ENCODE data around the gene THSD4. TPM values are rescaled to one million over a fixed set of nuclear protein-coding genes. Genes with fewer than 3 reads are reported as not detected.

The THSD4 gene
- total and polyA plus RNA-seq, 2 of the 8 experiments (the other 6 are each of a cell fraction or from before 2014, with no cell fraction given): 2.5 to 6.2 TPM

GRCh38 chr15:71506946-71507345, 391.7 kb downstream of the THSD4 start:
- peaks cover 0 to 6% (median 2%) of the 10 kb centered on the region in 4 experiments; a peak in 4 of 7 replicates for H3K4me1 ChIP-seq (replicated peaks in 1 of 4; ENCODE audit: control insufficient read depth in 3 of 4, insufficient read depth in 4 of 4, low read length in 3 of 4)
- no peak overlapping the region for H3K4ac ChIP-seq (replicated peaks; ENCODE audit: insufficient read length, low read depth, low read length)
- ChIA-PET CTCF (ENCODE audit: partially characterized antibody) (interaction anchor here (6.7 kb wide), 1 partner anchor 21 kb away, joined by 36 read pairs; no protein-coding TSS in a partner anchor), POLR2A (ENCODE audit: partially characterized antibody) (no interaction called here)
- no peak overlapping the region for H2BK120ac ChIP-seq (replicated peaks; ENCODE audit: low read depth, low read length)
- H3K56ac ChIP-seq (replicated peaks; ENCODE audit: insufficient read length, low read depth, low read length): no peak overlapping the region
- H3K27me3 ChIP-seq (replicated peaks in 1 of 4; ENCODE audit: control insufficient read depth in 3 of 4, extremely low read depth in 1 of 4, insufficient read depth in 3 of 4, low read length in 3 of 4): no peaks in the 10 kb centered on the region
- FAIRE-seq (no peak), DNase-seq (ENCODE audit: low read depth in 1 of 2, low spot score in 2 of 2) (no peak)
- no peaks in the 10 kb centered on the region for H3K79me1 ChIP-seq (ENCODE audit: low read depth, low read length)
- no peaks in the 10 kb centered on the region; a peak in 1 of 4 replicates for H3K79me2 ChIP-seq (ENCODE audit: control insufficient read depth in 1 of 2, insufficient read depth in 2 of 2, low read length in 2 of 2)
- no peak overlapping the region for H2AK5ac ChIP-seq (ENCODE audit: low read depth, low read length)
- H3K23me2 ChIP-seq (ENCODE audit: low read depth, low read length): no peaks in the 10 kb centered on the region
- H3K4me3 ChIP-seq (ENCODE audit: extremely low read depth in 1 of 4, insufficient read depth in 2 of 4, low read depth in 3 of 4, low read length in 4 of 4): no peak overlapping the region
- no peak for TF ChIP-seq SP2 (IDR thresholded peaks at IDR 0.05; ENCODE audit: low read length)
- TF ChIP-seq CBX8 (IDR thresholded peaks at IDR 0.05; ENCODE audit: borderline replicate concordance, low read depth, low read length): no peak
- no peak overlapping the region for H3K27ac ChIP-seq (ENCODE audit: low read depth, low read length)
- no peaks in the 10 kb centered on the region for H4K20me1 ChIP-seq (replicated peaks in 1 of 2; ENCODE audit: control insufficient read depth in 1 of 2, insufficient read depth in 2 of 2, low read length in 2 of 2)
- H2BK15ac ChIP-seq (ENCODE audit: low read length): no peak overlapping the region
- H3K9me3 ChIP-seq (ENCODE audit: insufficient read depth in 2 of 2, low read depth in 1 of 2, low read length in 1 of 2): no peaks in the 10 kb centered on the region
- no peak overlapping the region for H3K18ac ChIP-seq (ENCODE audit: extremely low read depth, low read length)
- H3K23ac ChIP-seq (ENCODE audit: insufficient read length): no peak overlapping the region
- no peak overlapping the region for H4K5ac ChIP-seq (ENCODE audit: insufficient read length, low read depth, low read length)
- no peak overlapping the region for H4K91ac ChIP-seq (replicated peaks; ENCODE audit: insufficient read length, low read length)
- no peak overlapping the region for H3K9ac ChIP-seq (replicated peaks in 1 of 4; ENCODE audit: extremely low read depth in 1 of 4, low read depth in 3 of 4, low read length in 3 of 4)
- 64% methylated on average over 4 of the region's 4 CpGs; no CpG with 5 or more reads in 1 of the 2 experiments for WGBS, 2 experiments (ENCODE audit: extremely low coverage in 1 of 2, insufficient coverage in 1 of 2, insufficient read length in 1 of 2, insufficient replicate concordance in 2 of 2, low coverage in 1 of 2, low lambda C conversion rate in 2 of 2, missing lambda C conversion rate in 1 of 2)
- no peaks in the 10 kb centered on the region for H3K36me3 ChIP-seq (ENCODE audit: control insufficient read depth in 2 of 4, insufficient read depth in 4 of 4, low read length in 3 of 4)
- no peak overlapping the region for H3K14ac ChIP-seq (ENCODE audit: insufficient read length)
- H4K8ac ChIP-seq (ENCODE audit: extremely low read depth, insufficient read depth, low read length): no peak overlapping the region
- H2BK12ac ChIP-seq (ENCODE audit: low read depth, low read length): no peak overlapping the region
- H3K4me2 ChIP-seq (ENCODE audit: insufficient read depth in 1 of 2, low read depth in 2 of 2, low read length in 2 of 2): no peak overlapping the region
- H2BK20ac ChIP-seq (ENCODE audit: low read length): no peak overlapping the region
- H2BK5ac ChIP-seq (ENCODE audit: low read depth, low read length): no peak overlapping the region
- H2AFZ ChIP-seq (ENCODE audit: low read length): no peak overlapping the region

Data from H1 (cell line).